Fibroblast of lung (primary cell): ENCODE measurements around the gene KAT8. TPM values are rescaled to one million over a fixed set of nuclear protein-coding genes. Genes with fewer than 3 reads are reported as not detected.

Experiments
- DNase-seq, 2 donors: peaks; one replicate each; pipeline versions ENCODE4 v3.0.0 to v3.0.0-alpha.2; 2010; ENCODE audit warnings: low read depth in 2 of 2
- H2AFZ ChIP-seq: 2 replicates; pipeline ENCODE4 v1.5.1; 2012; ENCODE audit warnings: low read length, control low read depth, inconsistent platforms
- H3K27ac ChIP-seq: 2 replicates; pipeline ENCODE4 v1.5.1; 2011; ENCODE audit warnings: low read length, control low read depth; ENCODE audit not compliant: insufficient read depth
- H3K27me3 ChIP-seq: 2 replicates; pipeline ENCODE4 v1.5.1; 2011; ENCODE audit warnings: mild to moderate bottlenecking, low read length; ENCODE audit not compliant: control insufficient read depth, insufficient read depth
- H3K36me3 ChIP-seq: 2 replicates; pipeline ENCODE4 v1.5.1; 2011; ENCODE audit warnings: low read length; ENCODE audit not compliant: control insufficient read depth, insufficient read depth
- H3K4me1 ChIP-seq: 2 replicates; pipeline ENCODE4 v1.5.1; 2011; ENCODE audit warnings: low read length; ENCODE audit not compliant: control insufficient read depth, insufficient read depth; ENCODE audit errors: extremely low read depth
- H3K4me2 ChIP-seq: 2 replicates; pipeline ENCODE4 v1.5.1; 2011; ENCODE audit warnings: low read length, control low read depth; ENCODE audit not compliant: insufficient read depth; ENCODE audit errors: extremely low read depth
- H3K4me3 ChIP-seq, 4 experiments: fragments of 200-600 bp in 1 of 4; sonication (generic) in 1 of 4; replicated peaks in 1 of 4; 2 replicates each; pipeline ENCODE4 v1.5.1; 2011 to 2016; ENCODE audit warnings: low read length in 4 of 4, low read depth in 3 of 4, mild to moderate bottlenecking in 3 of 4, control low read depth in 2 of 4, inconsistent platforms in 1 of 4, mixed read lengths in 1 of 4; ENCODE audit not compliant: insufficient read depth in 1 of 4; ENCODE audit errors: control extremely low read depth in 1 of 4
- H3K79me2 ChIP-seq: 2 replicates; pipeline ENCODE4 v1.5.1; 2012; ENCODE audit warnings: mild to moderate bottlenecking, low read length, inconsistent platforms; ENCODE audit not compliant: control insufficient read depth, insufficient read depth
- H3K9ac ChIP-seq: 2 replicates; pipeline ENCODE4 v1.5.1; 2011; ENCODE audit warnings: mild to moderate bottlenecking, low read length, control low read depth; ENCODE audit not compliant: insufficient read depth
- H3K9me3 ChIP-seq: 2 replicates; pipeline ENCODE4 v1.5.1; 2012; ENCODE audit warnings: low read depth, low read length; ENCODE audit not compliant: control insufficient read depth, insufficient read depth
- H4K20me1 ChIP-seq: 2 replicates; pipeline ENCODE4 v1.5.1; 2011; ENCODE audit warnings: low read length; ENCODE audit not compliant: control insufficient read depth, insufficient read depth; ENCODE audit errors: extremely low read depth
- EZH2 ChIP-seq: IDR thresholded peaks from 2 replicates; pipeline ENCODE4 v1.5.1; 2012; ENCODE audit warnings: low read length, control low read depth, mild to moderate bottlenecking; ENCODE audit errors: missing control alignments
- polyA plus RNA-seq, 2 donors: library from polyadenylated mRNA; depleted of rRNA in 1 of 2; stranded (reverse) in 1 of 2; unstranded in 1 of 2; fragments of >200 nt; gene quantifications; 2 replicates each; pipeline ENCODE4 v1.2.1, GENCODE V29; 2011 to 2012; ENCODE audit warnings: missing spikeins in 1 of 2
- total RNA-seq: library from RNA; depleted of rRNA; stranded (reverse); fragments of >200 nt; gene quantifications from 2 replicates; pipeline ENCODE4 v1.2.1, GENCODE V29; 2014
- TF ChIP-seq, protein P1 (sequence below), 2 donors: IDR thresholded peaks in 1 of 2; conservative IDR thresholded peaks in 1 of 2; 1 replicate in 1 of 2; 2 replicates in 1 of 2; pipeline ENCODE4 v1.5.1; 2011 to 2012; ENCODE audit warnings: low read length in 2 of 2, control low read depth in 1 of 2, inconsistent platforms in 1 of 2, low read depth in 1 of 2, mild to moderate bottlenecking in 1 of 2

The KAT8 gene
- total and polyA plus RNA-seq, 2 donors (not counting 1 experiment from before 2014, with no cell fraction given), result 23.9 to 30.4 TPM

DNA sequence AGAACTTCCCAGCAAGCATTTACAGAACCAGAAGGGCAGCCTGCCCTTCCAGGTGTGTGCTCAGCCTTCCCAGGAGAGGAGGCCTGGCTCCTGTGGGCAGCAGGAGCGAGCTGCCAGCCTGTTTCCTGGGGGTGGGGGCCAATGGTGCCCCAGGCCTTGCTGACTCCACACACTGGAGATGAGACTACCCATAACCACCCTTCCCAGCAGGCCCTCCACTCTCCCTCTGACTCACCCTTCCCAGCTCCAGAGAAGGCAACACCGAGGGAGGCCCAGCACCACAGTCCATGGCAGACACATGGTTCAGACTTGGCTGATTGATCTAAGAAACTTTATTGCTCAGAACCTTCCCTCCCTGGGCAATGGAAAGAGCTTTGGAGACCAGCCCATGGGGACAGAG is 26.9 kb upstream of the KAT8 start:
- Histone ChIP-seq H3K79me2 (peaks cover 21% of the 10 kb centered on the region), H3K9ac (no peak overlapping the region), H3K36me3 (peaks cover 15% of the 10 kb centered on the region), H3K9me3 (no peaks in the 10 kb centered on the region), H3K4me1 (peaks cover 3% of the 10 kb centered on the region), H4K20me1 (no peaks in the 10 kb centered on the region), H2AFZ (no peak overlapping the region), H3K27ac (no peak overlapping the region), H3K4me3 (no peak overlapping the region), H3K27me3 (no peaks in the 10 kb centered on the region), H3K4me2 (no peak overlapping the region)
- DNase-seq, result peak in 1 of 2 donors; percentile 54
- TF ChIP-seq EZH2, result no peak
- TF ChIP-seq, protein P1, sequence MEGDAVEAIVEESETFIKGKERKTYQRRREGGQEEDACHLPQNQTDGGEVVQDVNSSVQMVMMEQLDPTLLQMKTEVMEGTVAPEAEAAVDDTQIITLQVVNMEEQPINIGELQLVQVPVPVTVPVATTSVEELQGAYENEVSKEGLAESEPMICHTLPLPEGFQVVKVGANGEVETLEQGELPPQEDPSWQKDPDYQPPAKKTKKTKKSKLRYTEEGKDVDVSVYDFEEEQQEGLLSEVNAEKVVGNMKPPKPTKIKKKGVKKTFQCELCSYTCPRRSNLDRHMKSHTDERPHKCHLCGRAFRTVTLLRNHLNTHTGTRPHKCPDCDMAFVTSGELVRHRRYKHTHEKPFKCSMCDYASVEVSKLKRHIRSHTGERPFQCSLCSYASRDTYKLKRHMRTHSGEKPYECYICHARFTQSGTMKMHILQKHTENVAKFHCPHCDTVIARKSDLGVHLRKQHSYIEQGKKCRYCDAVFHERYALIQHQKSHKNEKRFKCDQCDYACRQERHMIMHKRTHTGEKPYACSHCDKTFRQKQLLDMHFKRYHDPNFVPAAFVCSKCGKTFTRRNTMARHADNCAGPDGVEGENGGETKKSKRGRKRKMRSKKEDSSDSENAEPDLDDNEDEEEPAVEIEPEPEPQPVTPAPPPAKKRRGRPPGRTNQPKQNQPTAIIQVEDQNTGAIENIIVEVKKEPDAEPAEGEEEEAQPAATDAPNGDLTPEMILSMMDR (conservative IDR thresholded peaks at IDR 0.05 in 1 of 2, IDR thresholded peaks at IDR 0.05 in 1 of 2; ENCODE audit: low read depth in 1 of 2, low read length in 2 of 2), result no peak

DNA sequence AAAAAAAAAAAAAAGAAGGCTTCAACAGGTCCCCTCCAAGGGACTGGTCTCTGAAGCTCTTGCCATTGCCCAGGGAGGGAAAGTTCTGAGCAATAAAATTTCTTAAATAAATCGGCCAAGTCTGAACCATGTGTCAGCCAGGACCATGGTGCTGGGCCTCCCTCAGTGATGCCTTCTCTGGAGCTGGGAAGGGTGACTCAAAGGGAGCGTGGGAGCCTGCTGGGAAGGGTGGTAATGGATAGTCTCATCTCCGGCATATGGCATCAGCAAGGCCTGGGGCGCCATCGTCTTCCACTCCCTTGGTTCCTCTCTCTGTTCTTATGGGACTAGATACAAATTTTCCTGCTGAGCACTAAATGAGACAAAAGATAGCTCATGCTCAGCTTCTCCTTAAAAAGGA is 25.1 kb upstream of the KAT8 start:
- H3K9ac ChIP-seq, result no peak overlapping the region
- TF ChIP-seq EZH2, result no peak
- TF ChIP-seq, protein P1 (conservative IDR thresholded peaks at IDR 0.05 in 1 of 2, IDR thresholded peaks at IDR 0.05 in 1 of 2; ENCODE audit: low read depth in 1 of 2, low read length in 2 of 2), result no peak
- no peak overlapping the region for H3K4me2 ChIP-seq

GRCh38 chr16:31093132-31093703 is 24.2 kb upstream of the KAT8 start:
- TF ChIP-seq, protein P1 (conservative IDR thresholded peaks at IDR 0.05 in 1 of 2, IDR thresholded peaks at IDR 0.05 in 1 of 2; ENCODE audit: low read depth in 1 of 2, low read length in 2 of 2), result no peak
- no peak for TF ChIP-seq EZH2
- Histone ChIP-seq H3K27ac (no peak overlapping the region), H2AFZ (no peak overlapping the region)

More for the DNA sequence above, 25.1 kb upstream of the KAT8 start:
- H3K27ac ChIP-seq, result no peak overlapping the region
- H4K20me1 ChIP-seq, result no peaks in the 10 kb centered on the region
- DNase-seq, result peak in 1 of 2 donors; percentile 35
- no peak overlapping the region for H2AFZ ChIP-seq
- H3K4me3 ChIP-seq, result no peak overlapping the region
- H3K9me3 ChIP-seq, result no peaks in the 10 kb centered on the region
- H3K4me1 ChIP-seq, result peaks cover 3% of the 10 kb centered on the region
- peaks cover 21% of the 10 kb centered on the region for H3K79me2 ChIP-seq
- H3K36me3 ChIP-seq, result peaks cover 11% of the 10 kb centered on the region
- no peaks in the 10 kb centered on the region for H3K27me3 ChIP-seq

More at GRCh38 chr16:31093132-31093703, 24.2 kb upstream of the KAT8 start:
- Histone ChIP-seq H3K9me3 (no peaks in the 10 kb centered on the region), H3K9ac (no peak overlapping the region), H3K4me1 (peaks cover 3% of the 10 kb centered on the region), H4K20me1 (no peaks in the 10 kb centered on the region), H3K4me3 (peak overlapping the region; percentile 57 to 99 (median 86)), H3K4me2 (peak overlapping the region; percentile 96), H3K27me3 (no peaks in the 10 kb centered on the region), H3K79me2 (peaks cover 21% of the 10 kb centered on the region), H3K36me3 (peaks cover 10% of the 10 kb centered on the region)
- peak in 1 of 2 donors; percentile 41 for DNase-seq
